ENCODE measurements around the gene CTXND1.

- no peak for TF ChIP-seq ZNF274 (IDR thresholded peaks at IDR 0.05; ENCODE audit: low read depth, low read length)
- TF ChIP-seq YY1 (IDR thresholded peaks at IDR 0.05; ENCODE audit: insufficient read depth, insufficient read length), result no peak
Observed at GRCh38 chr15:80180468-80180867, 71.5 kb downstream of the CTXND1 start.

All from NT2/D1 (cell line).